HG03520 (cell line): ENCODE data around the gene FHOD1.

Source experiments
- ATAC-seq: cut with Tn5 transposase; IDR thresholded peaks from one replicate; pipeline ENCODE4 v1.9.1; 2021; ENCODE audit warnings: mild to moderate bottlenecking, moderate library complexity; ENCODE audit not compliant: unreplicated experiment

Gene FHOD1

GRCh38 chr16:67179421-67180080 lies 67.7 kb downstream of the FHOD1 start:
- ATAC-seq = no peak
